ENCODE data around the gene KCNN4.

GRCh38 chr19:43762814-43763213 lies 18.0 kb downstream of the KCNN4 start:
- TF ChIP-seq CTCF (IDR thresholded peaks at IDR 0.05) (no peak), ZFX (IDR thresholded peaks at IDR 0.05; ENCODE audit: borderline replicate concordance) (no peak)

Measured in 22Rv1 (cell line).